Spleen (tissue), 7 donors: ENCODE results near the gene PYGB.

Experiments used
- CTCF ChIP-seq, 11 experiments: fragments of 200-600 bp in 7 of 11; fragments of 450-650 bp in 4 of 11; sonication (generic) in 4 of 11; IDR thresholded peaks in 8 of 11; conservative IDR thresholded peaks in 3 of 11; 1 replicate in 7 of 11; 2 replicates in 4 of 11; pipeline versions ENCODE4 v1.4.0 to v1.8.0; 2016 to 2021; ENCODE audit warnings: antibody characterized with exemption in 11 of 11, inconsistent platforms in 4 of 11, mild to moderate bottlenecking in 1 of 11
- POLR2A ChIP-seq, 3 donors: fragments of 450-650 bp; IDR thresholded peaks; one replicate each; pipeline ENCODE4 v1.5.1; 2017; ENCODE audit warnings: antibody characterized with exemption in 3 of 3, mild to moderate bottlenecking in 1 of 3
- POLR2AphosphoS5 ChIP-seq, 3 donors: sonication (generic); formaldehyde crosslinking; IDR thresholded peaks; one replicate each; pipeline ENCODE4 v1.5.1; 2017; ENCODE audit warnings: antibody characterized with exemption in 3 of 3
- donor health status: DM: no; HTN: no; CAD: no; lungs with moderate emphysema.
- donor health status: DM: no; HTN: no; CAD: no.
- donor health status: DM: no; HTN: no; CAD: no.

GRCh38 chr20:25233016-25233772 is 14.7 kb upstream of the PYGB start:
- TF ChIP-seq CTCF (IDR thresholded peaks at IDR 0.05 in 8 of 11, conservative IDR thresholded peaks at IDR 0.05 in 3 of 11) (no peak), POLR2AphosphoS5 (IDR thresholded peaks at IDR 0.05) (no peak), POLR2A (IDR thresholded peaks at IDR 0.05) (no peak)
